ENCODE measurements around the gene PLA2G15.

DNA sequence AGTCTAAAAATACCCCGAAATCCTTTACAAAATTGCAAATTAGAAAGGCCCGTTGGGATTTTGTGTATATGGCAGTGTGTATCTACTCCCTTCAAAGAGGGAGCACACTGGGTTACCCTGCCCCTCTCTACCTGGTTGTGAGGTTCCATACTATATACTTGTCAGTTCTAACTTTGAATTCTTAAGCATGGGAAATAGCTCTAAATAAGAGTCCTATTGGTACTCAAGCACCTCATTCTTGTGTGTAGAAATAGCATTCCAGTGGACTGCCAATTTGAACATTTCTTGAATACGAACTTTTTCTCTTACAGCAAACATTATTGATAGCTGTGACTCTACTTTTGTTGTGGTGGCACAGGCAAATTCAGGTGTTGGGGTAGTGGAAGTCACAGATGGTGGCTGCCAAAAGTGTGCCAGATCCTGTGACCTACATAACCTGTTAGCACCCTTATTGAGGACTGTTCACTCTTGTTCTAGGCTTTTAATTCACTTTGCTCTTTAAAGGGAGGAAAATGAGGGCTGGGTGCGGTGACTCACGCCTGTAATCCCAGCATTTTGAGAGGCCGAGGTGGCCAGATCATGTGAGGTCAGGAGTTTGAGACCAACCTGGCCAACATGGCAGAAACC, 25.3 kb upstream of the PLA2G15 start:
- TF ChIP-seq POLR2A (IDR thresholded peaks at IDR 0.05) (no peak), POLR2AphosphoS5 (IDR thresholded peaks at IDR 0.05) (no peak), EP300 (IDR thresholded peaks at IDR 0.05) (no peak)
- TF ChIP-seq, protein P1, sequence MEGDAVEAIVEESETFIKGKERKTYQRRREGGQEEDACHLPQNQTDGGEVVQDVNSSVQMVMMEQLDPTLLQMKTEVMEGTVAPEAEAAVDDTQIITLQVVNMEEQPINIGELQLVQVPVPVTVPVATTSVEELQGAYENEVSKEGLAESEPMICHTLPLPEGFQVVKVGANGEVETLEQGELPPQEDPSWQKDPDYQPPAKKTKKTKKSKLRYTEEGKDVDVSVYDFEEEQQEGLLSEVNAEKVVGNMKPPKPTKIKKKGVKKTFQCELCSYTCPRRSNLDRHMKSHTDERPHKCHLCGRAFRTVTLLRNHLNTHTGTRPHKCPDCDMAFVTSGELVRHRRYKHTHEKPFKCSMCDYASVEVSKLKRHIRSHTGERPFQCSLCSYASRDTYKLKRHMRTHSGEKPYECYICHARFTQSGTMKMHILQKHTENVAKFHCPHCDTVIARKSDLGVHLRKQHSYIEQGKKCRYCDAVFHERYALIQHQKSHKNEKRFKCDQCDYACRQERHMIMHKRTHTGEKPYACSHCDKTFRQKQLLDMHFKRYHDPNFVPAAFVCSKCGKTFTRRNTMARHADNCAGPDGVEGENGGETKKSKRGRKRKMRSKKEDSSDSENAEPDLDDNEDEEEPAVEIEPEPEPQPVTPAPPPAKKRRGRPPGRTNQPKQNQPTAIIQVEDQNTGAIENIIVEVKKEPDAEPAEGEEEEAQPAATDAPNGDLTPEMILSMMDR (IDR thresholded peaks at IDR 0.05), result no peak

All from gastroesophageal sphincter (tissue), 3 donors.